Activated B cell treated with CpG ODN at 0.5 μM for 24 hours (primary cell): ENCODE data around the gene PRKN. TPM values are rescaled to one million over a fixed set of nuclear protein-coding genes. Genes with fewer than 3 reads are reported as not detected.

Experiments
- ATAC-seq: fragments of 200-7000 bp; cut with Tn5 transposase; one replicate; pipeline ENCODE4 v1.10.0; 2021; ENCODE audit warnings: low read depth, mild to moderate bottlenecking, moderate library complexity
- CTCF ChIA-PET: fragments of 350-600 bp; sonication (Branson Sonifier 250); formaldehyde crosslinking; loops from one replicate; lab custom pipeline; 2021; ENCODE audit warnings: antibody characterized with exemption; lab: Charles Lee
- POLR2A ChIA-PET: fragments of 350-600 bp; sonication (Branson Sonifier 250); formaldehyde crosslinking; loops from one replicate; lab custom pipeline; 2021; ENCODE audit warnings: antibody characterized with exemption; lab: Charles Lee
- DNase-seq: peaks from one replicate; pipeline ENCODE4 v3.0.0; 2022
- H3K27ac Mint-ChIP-seq: one replicate; pipeline ENCODE4 v1.8.0; 2020; ENCODE audit warnings: mixed read lengths
- H3K27me3 Mint-ChIP-seq: one replicate; pipeline ENCODE4 v1.8.0; 2021; ENCODE audit warnings: mixed read lengths
- H3K36me3 Mint-ChIP-seq: one replicate; pipeline ENCODE4 v1.8.0; 2021; ENCODE audit warnings: low read depth, mixed read lengths
- H3K4me1 Mint-ChIP-seq: one replicate; pipeline ENCODE4 v1.8.0; 2021; ENCODE audit warnings: mixed read lengths
- H3K4me3 Mint-ChIP-seq: one replicate; pipeline ENCODE4 v1.8.0; 2020; ENCODE audit warnings: mild to moderate bottlenecking, mixed read lengths
- H3K9me3 Mint-ChIP-seq: one replicate; pipeline ENCODE4 v1.8.0; 2020; ENCODE audit warnings: mixed read lengths
- intact Hi-C: fragments of 100-400 bp; cut with micrococcal nuclease; formaldehyde crosslinking; loops from one replicate; pipeline ENCODE4 v1.15.1; 2024
- total RNA-seq: library from RNA; stranded (reverse); gene quantifications from 2 replicates; pipeline ENCODE4 v1.2.3, GENCODE V29; 2022
- TF ChIP-seq, protein P1 (sequence below): fragments of 200-600 bp; IDR thresholded peaks from one replicate; pipeline ENCODE4 v1.8.0; 2022; ENCODE audit warnings: antibody characterized with exemption, mild to moderate bottlenecking

PRKN gene
- total RNA-seq, 1 donor from 2014 or later: 2.3 TPM

DNA sequence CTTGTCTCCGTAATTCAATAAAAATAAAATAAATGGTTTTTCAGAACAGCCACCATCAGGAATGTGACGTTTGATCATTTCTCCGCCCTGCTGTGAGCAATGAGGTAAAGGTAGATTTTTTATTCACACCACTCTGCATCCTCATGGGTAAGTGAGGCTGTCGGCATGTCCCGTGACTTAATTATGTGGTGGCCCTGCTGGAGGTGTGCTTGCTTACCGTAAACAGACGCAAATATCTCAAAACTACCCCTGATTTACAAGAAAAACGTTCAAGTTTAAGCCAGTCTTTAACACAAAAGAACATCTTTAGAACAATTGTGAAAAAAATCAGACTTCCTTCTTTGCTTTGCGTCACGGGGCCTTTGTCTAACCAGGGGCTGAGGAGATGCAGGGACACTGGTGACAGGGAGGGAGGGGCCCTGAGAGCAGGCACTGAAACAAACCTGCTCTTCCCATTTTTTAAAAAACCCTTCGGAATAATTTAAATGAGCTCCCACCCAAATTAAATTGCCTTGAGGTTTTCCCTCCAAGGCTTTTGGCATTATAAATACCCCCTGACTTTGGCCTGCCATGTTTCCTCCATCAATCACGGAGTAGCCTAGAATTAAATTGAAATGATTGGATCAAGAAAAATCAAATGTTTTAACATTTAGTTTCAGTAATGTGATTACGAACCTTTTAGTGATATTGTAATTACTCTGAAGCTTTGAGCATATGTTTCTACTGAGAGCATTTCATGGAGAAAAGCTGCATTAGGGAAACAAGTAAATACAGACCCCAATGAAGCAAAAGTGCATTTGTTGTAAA lies 13.4 kb downstream of the PRKN start:
- CTCF ChIA-PET: no interaction called here
- H3K36me3 Mint-ChIP-seq: no peaks in the 10 kb centered on the region
- peaks cover 2% of the 10 kb centered on the region for H3K9me3 Mint-ChIP-seq

GRCh38 chr6:162712694-162713093 lies 14.9 kb downstream of the PRKN start:
- no peaks in the 10 kb centered on the region for H3K4me1 Mint-ChIP-seq
- H3K9me3 Mint-ChIP-seq: peaks cover 2% of the 10 kb centered on the region
- intact Hi-C loops: no loop called here
- no peak overlapping the region for H3K27ac Mint-ChIP-seq
- H3K36me3 Mint-ChIP-seq: no peaks in the 10 kb centered on the region
- ATAC-seq: no peak
- POLR2A ChIA-PET: no interaction called here
- no peaks in the 10 kb centered on the region for H3K27me3 Mint-ChIP-seq
- CTCF ChIA-PET: no interaction called here
- H3K4me3 Mint-ChIP-seq: no peak overlapping the region
- DNase-seq: no peak
- TF ChIP-seq, protein P1, sequence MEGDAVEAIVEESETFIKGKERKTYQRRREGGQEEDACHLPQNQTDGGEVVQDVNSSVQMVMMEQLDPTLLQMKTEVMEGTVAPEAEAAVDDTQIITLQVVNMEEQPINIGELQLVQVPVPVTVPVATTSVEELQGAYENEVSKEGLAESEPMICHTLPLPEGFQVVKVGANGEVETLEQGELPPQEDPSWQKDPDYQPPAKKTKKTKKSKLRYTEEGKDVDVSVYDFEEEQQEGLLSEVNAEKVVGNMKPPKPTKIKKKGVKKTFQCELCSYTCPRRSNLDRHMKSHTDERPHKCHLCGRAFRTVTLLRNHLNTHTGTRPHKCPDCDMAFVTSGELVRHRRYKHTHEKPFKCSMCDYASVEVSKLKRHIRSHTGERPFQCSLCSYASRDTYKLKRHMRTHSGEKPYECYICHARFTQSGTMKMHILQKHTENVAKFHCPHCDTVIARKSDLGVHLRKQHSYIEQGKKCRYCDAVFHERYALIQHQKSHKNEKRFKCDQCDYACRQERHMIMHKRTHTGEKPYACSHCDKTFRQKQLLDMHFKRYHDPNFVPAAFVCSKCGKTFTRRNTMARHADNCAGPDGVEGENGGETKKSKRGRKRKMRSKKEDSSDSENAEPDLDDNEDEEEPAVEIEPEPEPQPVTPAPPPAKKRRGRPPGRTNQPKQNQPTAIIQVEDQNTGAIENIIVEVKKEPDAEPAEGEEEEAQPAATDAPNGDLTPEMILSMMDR: no peak

More for the DNA sequence above, 13.4 kb downstream of the PRKN start:
- Mint-ChIP-seq H3K27ac (no peak overlapping the region), H3K4me1 (no peaks in the 10 kb centered on the region), H3K27me3 (no peaks in the 10 kb centered on the region), H3K4me3 (no peak overlapping the region)
- DNase-seq: no peak
- no peak for ATAC-seq
- intact Hi-C loops: no loop called here
- POLR2A ChIA-PET: no interaction called here
- TF ChIP-seq, protein P1: no peak

DNA sequence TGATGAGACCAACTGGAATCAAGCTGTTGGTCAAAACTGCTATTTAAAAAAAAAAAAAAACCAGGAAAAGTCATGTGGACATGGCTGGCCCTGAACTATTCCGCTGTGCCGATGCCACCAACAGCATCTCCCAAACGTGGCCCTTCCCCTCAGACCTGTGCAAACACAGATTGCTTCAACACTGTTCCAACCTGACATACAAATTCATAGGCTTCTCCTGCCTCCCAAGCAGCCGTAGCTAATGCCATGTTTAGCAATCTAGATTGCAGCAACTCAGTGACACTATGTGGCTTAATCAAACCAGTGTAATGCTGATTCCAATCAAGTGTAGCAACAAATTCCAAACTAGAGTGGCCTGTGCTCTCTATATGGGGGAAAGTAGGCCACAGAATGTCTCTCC lies 16.2 kb downstream of the PRKN start:
- ATAC-seq (no peak), DNase-seq (no peak)
- TF ChIP-seq, protein P1: no peak
- ChIA-PET POLR2A (interaction anchor here (0.6 kb wide), 1 partner anchor 1743 kb away, joined by 3 read pairs; no protein-coding TSS in a partner anchor), CTCF (no interaction called here)
- H3K36me3 Mint-ChIP-seq: no peaks in the 10 kb centered on the region
- H3K4me1 Mint-ChIP-seq: peaks cover 2% of the 10 kb centered on the region
- H3K27me3 Mint-ChIP-seq: no peaks in the 10 kb centered on the region
- no peak overlapping the region for H3K4me3 Mint-ChIP-seq
- H3K9me3 Mint-ChIP-seq: no peaks in the 10 kb centered on the region
- intact Hi-C loops: no loop called here
- no peak overlapping the region for H3K27ac Mint-ChIP-seq

- no peaks in the 10 kb centered on the region for H3K36me3 Mint-ChIP-seq
- no peak overlapping the region for H3K27ac Mint-ChIP-seq
- no peaks in the 10 kb centered on the region for H3K9me3 Mint-ChIP-seq
- TF ChIP-seq, protein P1: no peak
- POLR2A ChIA-PET: interaction anchor here (0.5 to 0.6 kb wide), 2 partner anchors 355 to 1743 kb away, joined by 3 to 10 read pairs; no protein-coding TSS in a partner anchor
- H3K27me3 Mint-ChIP-seq: no peaks in the 10 kb centered on the region
- no peak for ATAC-seq
- peaks cover 6% of the 10 kb centered on the region for H3K4me1 Mint-ChIP-seq
- CTCF ChIA-PET: no interaction called here
- H3K4me3 Mint-ChIP-seq: no peak overlapping the region
- intact Hi-C loops: no loop called here
- DNase-seq: no peak
Observed at GRCh38 chr6:162710936-162711335, 16.6 kb downstream of the PRKN start.

GRCh38 chr6:162710419-162710818 lies 17.1 kb downstream of the PRKN start:
- TF ChIP-seq, protein P1: no peak
- CTCF ChIA-PET: no interaction called here
- Mint-ChIP-seq H3K9me3 (no peaks in the 10 kb centered on the region), H3K36me3 (no peaks in the 10 kb centered on the region), H3K27ac (no peak overlapping the region), H3K27me3 (no peaks in the 10 kb centered on the region), H3K4me3 (no peak overlapping the region), H3K4me1 (peaks cover 6% of the 10 kb centered on the region)
- DNase-seq (no peak), ATAC-seq (no peak)
- intact Hi-C loops: no loop called here
- POLR2A ChIA-PET: interaction anchor here (0.5 kb wide), 1 partner anchor 354 kb away, joined by 10 read pairs; no protein-coding TSS in a partner anchor
